GM18519 (cell line): ENCODE results near the gene CLCN4.

Experiments used
- ATAC-seq: cut with Tn5 transposase; IDR thresholded peaks from one replicate; pipeline ENCODE4 v1.9.1; 2021; ENCODE audit warnings: mild to moderate bottlenecking, moderate library complexity; ENCODE audit not compliant: unreplicated experiment, low FRiP score

Gene CLCN4

DNA sequence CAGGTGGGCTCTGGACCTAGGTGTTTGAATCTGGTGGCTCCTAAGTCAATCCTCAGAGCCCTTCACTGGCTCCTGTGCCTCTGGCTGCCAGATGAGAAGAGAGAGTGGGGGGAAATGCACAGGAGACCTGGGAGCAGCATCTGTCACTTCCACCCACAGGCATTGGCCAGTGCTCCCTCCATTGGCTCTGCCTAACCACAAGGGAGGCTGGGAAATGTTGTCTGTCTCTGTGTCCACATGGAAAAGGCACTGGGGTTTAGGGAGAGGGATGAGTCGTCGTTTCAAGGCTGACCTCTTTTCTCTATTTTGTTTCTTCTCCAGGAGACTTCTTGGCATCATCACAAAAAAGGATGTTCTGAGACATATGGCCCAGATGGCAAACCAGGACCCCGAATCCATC, 76.4 kb downstream of the CLCN4 start:
- ATAC-seq, result no peak

DNA sequence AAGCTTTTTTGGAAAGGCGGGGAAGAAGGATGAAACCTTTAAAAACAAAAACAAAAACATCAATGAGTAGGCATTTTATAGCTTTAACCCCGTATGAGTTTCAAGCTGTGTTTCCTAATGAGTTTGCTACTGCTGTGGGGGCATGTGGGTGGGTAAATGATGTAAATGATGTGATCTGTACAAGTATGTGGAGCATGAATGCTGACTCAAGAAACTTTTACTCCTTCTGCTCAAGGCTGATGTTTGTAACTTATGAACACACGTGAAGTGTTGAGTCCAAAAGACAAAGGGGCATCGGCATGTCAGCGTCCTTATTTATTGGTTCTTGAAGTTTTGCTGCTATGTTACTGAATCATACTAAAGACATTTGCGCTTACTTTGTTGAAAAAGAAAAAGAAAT, 76.9 kb downstream of the CLCN4 start:
- no peak for ATAC-seq

DNA sequence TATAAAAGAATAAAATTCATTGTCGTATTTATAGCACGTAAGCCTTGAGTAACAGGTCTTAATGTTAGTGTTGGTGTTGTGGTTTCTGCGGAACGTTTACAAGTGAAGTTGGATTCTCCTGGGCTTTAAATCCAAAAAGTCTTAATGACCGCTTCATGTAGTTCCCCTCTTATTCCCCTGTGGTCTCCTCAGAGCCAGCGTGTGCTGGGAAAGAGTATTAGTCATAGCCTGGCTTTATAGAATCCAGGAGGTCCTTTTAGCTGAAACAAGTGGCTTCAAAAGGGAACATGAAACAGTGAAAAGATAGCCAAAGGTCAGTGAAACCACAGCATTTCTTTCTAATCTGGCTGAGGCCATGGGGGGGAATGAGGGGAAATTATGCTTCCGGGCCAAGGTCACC, 79.1 kb downstream of the CLCN4 start:
- no peak for ATAC-seq

DNA sequence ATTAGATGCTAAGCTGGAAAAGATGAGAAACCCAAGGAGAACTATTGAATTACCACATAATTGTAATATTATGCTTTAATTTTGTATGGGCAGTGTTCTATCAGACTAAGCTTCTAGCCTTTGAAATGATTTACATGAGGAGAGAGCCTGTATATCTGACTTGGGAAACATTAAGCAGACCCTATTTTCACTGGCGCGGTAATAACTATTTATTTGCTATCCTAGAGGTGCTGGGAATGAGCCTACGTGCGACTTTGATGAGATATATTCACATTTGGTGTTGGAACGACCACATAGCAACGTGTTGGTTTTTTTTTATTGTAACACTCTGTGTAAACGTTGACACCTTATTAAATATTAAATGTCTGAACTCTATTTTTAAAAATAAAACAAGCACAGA, 80.5 kb downstream of the CLCN4 start:
- no peak for ATAC-seq

DNA sequence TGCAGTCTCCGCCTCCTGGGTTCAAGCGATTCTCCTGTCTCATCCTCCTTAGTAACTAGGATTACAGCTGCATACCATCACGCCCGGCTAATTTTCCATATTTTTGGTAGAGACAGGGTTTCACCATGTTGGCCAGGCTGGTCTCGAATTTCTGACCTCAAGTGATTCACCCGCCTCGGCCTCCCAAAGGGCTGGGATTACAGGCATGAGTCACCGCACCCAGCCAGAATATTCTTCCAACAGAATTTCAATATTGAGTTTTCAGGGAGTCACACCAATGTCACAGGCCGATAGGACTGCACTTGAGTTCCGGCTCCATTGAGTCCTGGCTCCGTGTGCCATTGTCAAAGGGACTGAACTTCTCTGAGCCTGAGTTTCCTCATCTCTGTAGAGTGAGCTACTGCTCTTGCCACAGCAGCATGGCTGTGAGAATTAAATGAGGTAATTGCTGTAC, 82.9 kb downstream of the CLCN4 start:
- no peak for ATAC-seq

DNA sequence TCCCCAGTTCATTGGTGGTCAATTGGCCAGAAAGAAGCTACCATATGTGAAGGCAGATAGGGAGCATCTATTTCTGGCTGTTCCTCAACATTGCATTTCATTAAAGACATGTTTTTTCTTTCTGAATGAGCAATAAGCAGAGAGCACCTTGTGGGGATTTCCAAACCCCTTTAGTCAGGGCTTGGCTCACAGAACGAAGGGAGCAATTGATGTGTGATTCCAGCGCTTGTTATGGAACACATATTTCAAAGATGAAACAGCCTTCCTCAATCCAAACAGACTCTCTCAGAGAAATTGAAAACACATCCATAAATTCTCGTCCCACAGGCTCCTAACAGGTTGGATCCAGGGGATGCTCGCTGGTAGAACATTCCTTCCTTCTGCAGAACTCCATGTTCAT, 84.1 kb downstream of the CLCN4 start:
- peak; percentile 51 for ATAC-seq

DNA sequence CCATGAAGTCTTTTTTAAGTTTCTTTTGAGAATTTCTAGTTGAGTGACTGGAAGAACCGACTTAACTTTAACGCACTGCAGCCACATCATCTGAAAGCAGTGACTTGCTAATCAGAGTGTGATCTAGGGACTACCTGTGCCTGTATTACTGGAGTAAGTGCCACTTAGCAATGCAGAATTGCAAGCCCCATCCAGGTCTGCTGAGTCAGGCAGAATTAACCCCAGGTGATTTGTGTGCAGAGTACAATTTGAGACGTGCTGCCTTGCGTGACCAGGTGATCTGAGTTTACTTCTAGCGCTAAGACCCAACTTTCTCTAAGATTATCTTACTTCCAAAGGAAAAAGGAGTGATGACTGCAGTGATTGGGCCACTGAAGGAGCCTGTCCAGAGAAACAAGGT, 85.3 kb downstream of the CLCN4 start:
- ATAC-seq, result no peak

DNA sequence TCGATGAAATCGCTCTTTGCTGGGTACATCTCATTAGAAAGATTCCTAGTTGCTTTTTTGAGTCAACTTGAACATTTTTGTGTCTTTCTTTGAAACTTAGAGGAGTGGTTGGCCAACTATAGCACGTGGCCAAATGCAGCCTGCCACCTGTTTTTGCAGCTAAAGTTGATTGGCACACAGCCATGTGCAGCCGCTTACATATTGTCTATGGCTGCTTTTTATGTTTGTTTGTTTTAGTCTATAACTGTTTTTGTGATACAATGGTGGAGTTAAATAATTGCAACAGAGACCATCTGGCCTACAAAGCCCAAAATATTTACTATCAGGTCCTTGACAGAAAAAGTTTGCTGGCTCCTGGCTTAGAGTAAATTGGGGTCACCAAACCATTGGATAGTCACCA, 86.3 kb downstream of the CLCN4 start:
- ATAC-seq, result no peak

DNA sequence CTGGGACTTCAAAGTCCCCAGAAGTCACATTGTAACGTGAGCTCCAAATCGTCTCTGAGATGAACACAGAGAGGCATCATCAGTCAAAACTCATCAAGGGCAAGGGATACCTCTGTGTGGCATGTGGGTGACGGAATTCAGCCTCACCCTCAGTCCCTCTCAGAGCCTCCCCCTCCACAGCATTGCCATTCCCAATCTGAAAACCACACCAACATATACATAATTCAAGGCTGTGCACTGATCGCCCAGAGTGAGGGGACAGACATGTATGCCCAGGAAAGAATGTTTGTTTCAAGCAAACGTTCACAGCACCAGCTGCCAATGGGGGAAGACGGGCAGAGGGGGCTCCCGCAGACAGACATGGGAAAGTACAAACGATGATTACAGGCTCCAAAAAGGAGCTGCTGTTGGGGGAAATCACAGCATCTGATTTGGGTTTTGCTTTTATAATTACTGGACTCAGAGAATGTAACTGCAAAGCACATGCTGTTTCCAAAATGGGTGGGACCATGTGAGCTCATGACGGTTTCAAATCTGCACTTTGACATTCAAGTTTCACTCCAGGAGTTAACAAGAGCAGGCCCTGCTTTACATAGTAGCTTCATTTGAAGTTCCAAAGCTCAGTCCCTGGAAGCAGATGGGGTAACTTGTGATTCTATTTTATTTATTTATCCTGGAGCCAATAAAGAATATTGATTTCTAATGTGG, 88.3 kb downstream of the CLCN4 start:
- no peak for ATAC-seq

DNA sequence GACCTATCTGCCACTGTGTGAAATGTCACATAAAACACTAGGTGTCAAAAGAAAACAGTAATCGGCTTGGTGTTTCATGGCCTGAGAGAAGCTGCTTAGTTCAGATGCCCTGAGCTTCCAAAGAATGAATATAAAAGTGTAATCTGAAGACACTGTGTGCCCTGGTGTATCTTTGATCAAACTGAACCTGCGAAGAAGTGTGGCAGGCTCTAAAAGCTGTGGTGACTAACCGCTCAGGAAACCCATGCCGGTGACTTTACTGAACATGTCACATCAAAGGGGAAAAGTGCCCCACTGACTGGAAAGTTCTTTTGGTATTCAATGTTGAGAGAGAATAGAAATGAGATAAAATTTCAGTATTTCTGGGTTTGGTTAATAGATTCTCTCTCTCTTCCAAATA, 89.1 kb downstream of the CLCN4 start:
- no peak for ATAC-seq

DNA sequence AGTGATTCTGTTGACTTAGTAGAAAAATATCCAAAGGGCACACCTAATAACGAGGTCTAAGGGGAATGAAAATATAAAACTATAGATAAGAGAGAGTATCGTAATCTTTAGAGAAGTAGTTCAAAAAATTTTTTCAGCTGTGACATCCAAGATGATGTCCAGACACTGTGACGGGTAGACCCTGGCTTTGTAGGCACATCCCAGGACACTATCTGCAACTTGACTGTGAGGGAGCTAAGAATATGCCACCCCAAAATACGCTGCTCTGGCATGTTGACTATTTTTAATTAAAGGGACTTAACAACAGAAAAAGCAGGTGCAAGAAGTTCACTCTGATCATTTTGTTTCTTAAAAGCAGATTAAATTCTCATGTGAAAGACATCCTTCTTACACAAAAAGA, 89.5 kb downstream of the CLCN4 start:
- no peak for ATAC-seq

DNA sequence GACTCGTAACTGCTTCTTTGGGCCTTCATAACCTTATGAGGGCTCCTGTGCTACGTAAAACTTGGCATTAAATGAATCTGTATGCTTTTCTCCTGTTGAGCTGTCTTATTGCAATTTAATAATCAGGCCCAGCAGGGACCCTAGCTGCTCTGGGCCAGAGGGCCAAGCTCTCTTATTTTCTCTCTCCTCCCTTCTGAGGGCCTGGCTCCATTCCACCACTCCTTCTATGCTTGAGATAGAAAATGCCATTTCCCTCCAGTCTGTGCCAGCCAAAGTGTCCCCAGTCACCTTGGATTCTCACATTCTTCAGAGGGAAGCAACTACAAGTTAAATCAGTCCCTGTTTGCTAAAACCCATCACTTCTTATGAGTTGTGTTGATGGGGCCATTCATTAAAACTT, 90.1 kb downstream of the CLCN4 start:
- ATAC-seq, result no peak

DNA sequence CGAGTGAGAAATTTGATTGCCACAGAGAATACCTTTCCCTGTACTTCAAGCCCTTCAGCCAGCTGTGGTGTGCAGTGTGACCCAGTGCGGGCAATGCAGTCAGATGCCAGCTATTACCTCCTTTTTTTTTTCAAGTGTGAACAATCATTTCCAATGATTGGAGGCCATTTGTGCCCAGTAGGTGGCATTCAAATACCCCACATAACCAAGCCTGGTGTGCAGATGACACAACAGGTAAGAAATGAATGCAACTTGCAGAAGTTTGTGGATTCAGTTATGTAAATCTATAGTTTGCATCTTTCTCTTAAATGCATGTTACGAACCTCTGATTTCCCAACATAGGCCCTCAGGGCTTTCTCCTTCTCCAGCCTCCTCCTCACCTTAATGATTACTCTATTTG, 98.0 kb downstream of the CLCN4 start:
- ATAC-seq, result no peak

DNA sequence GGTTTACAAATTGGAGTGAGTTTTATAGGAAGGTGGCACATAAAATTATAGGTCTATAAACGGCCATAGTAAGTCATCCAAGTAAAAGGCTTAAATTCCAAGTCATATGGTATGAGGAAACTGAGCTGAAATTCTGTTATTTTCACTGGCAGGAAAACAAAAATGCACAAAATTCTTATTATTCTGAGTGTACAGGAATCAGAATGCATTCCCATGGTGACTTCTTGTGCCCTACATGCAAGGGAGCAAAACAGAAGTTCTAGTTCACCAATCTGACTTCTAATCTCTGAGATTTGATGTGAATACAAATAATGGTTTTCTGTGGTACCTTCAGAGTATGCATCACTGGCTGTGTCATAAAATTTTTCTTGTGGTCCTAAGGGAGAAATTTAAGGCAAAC, 102.9 kb downstream of the CLCN4 start:
- no peak for ATAC-seq

DNA sequence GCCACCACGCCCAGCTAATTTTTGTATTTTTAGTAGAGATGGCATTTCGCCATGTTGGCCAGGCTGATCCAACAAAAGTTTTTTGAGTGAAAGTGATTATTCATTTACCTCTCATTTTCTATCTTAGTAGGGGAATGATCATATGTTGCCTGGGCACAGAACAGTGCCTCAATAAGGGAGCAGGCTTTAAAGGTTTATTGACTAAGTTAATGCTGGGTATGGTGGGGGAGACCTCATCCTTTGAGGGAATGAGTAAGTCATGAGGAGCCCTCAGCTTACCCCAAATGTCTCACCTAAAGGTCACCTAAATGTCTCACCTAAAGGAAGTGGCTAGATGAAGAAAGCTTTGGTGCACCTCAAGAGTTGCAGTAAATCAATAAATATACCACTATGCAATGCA, 109.0 kb downstream of the CLCN4 start:
- no peak for ATAC-seq

DNA sequence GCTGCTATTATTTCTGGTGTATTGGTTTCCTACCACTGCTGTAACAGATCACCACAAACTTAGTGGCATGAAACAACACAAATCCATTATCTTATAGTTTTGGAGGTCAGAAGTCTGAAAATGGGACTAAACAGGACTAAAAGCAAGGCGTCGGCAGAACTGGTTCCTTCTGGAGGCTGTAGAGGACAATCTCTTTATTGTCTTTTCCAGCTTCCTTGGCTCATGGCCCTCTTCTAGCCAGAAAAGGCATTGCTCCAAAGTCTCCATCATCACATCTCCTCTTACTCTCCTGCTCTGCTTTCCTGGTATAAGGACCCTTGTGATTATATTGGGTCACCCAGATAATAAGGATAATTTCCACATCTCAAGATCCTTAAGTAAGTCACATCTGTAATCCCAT, 121.9 kb downstream of the CLCN4 start:
- ATAC-seq, result no peak

DNA sequence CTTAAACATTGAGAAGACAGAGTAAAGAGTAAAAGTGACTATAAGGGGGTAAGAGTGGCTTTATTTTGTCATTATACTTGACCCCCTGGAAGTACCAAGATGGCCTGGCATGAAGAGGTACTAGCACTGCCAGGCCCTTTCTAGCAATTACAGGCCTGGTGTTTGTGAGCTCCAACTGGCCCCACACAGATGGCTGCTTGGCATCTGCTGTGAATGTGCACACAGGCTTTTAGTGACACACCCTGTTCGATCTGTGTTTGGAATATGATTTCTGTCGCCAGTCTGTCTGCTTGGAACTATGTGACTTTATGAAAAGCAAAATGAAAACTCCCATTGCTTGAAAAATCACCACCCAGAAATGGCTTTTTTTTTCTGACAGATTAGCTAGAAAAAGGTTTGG, 123.3 kb downstream of the CLCN4 start:
- no peak for ATAC-seq

DNA sequence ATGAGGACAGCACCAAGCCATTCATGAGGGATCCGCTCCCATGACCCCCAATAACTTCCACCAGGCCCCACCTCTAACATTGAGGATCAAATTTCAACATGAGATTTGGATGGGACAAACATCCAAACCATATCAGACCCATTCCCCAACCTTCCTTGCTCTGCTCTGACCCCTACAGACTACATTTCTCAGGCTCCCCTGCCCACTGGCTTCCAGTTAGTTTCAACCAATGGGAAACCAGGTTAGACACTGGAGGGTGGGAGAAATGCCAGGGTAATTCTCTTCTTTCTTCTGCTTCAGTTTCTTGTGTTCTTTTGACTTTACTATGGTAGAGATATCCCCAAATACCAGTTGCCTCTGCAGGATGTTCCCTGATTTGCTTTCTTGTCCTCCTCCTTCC, 125.7 kb downstream of the CLCN4 start:
- ATAC-seq, result no peak

DNA sequence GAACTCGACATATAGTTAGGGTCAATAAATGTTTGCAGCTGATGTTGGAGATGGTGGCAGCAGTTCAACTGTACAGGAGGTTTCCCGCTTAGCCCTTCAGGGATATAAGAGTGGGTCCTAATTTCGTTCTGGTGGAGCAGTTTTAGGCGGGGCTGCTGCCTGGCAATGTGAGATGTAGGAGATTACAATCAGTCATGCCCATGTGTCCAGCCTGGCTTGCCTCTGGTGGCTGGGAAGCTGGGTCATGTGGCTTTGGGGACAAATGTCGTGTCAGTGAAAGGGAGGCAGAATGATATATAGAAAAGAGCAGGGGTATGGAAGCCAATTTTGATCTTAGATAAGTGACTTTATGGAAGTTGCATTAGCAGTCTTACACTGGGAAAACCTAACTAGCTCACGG, 129.4 kb downstream of the CLCN4 start:
- no peak for ATAC-seq
